CD4-positive, alpha-beta T cell treated with Interleukin-2 at 100 ng/mL for 4 hours (primary cell): ENCODE data around the gene MCCC1.
"Not testable (repeated sequence)": the region's sequence is repeated elsewhere in the genome, so short reads cannot be mapped to it uniquely, and the experiment has no call there.

Experiments
- DNase-seq: peaks from one replicate; pipeline ENCODE4 v3.0.0-alpha.2; 2020; ENCODE audit warnings: low spot score

The MCCC1 gene

DNA sequence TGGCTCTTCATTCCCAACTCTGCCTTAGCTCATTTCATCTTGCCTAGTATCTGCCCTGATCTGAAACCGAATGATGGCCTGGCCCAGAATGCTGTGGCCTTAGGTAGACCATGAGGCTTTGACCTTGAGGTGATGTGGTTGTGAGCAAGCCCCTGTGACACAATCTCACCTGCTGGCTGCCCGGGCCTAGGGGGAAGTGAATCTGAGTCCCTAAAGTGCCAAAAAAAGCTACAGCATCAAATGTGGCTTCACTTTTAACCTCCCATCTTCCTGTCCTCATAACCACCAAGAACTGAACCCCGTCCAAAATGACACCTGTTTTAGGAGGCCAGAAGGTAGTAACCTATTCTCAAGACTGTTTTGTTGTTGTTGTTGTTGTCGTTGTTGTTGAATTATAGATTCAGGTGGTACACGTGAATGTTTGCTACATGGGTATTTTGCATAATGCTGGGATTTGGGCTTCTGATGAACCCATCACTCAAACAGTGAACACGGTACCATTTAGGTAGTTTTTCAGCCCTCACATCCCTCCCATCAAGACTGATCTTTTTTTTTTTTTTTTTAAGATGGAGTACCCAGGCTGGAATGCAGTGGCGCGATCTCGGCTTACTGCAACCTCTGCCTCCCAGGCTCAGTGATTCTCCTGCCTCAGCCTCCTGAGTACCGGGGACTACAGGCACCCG, 54.6 kb downstream of the MCCC1 start:
- no peak for DNase-seq

DNA sequence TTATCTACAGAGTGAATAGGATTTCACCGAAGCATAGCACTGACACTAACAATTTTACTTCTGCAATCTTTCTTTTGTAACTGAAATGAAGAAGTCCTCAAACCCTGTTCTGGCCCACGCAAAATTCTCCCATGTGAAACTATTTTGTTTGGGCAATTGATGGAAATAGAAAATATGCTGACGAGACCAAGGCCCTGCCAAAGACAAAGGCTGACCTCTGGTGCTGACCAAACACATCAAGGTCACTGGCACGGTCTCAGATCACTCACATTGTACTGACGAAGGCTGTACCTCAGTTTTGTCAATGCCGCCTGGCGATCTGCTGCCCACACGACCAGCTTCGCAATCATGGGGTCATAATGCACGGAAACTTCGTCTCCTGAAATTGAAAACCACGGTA, 60.5 kb downstream of the MCCC1 start:
- no peak for DNase-seq

GRCh38 chr3:183038221-183038620, 61.1 kb downstream of the MCCC1 start:
- DNase-seq, result no peak

DNA sequence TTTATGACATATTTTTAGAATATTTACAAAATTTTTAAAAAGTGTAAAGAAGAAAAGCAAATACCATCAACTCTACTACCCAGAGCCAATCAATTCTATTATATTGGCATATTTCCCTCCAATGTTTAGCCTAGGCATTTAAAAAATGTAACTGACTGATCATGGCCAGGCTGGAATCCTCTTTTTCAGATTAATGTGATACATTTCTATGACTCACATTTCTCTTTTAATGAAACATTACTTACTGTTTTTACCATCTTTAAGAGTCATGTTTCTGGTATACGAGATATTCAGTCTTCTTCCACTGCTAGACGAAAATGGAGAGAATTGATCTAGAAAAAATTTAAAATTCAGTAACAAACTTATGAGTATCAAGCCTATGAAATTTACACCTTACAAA, 65.5 kb downstream of the MCCC1 start:
- no peak for DNase-seq

- no peak for DNase-seq
These were observed 66.3 kb downstream of the MCCC1 start for GRCh38 chr3:183032880-183033555.

DNA sequence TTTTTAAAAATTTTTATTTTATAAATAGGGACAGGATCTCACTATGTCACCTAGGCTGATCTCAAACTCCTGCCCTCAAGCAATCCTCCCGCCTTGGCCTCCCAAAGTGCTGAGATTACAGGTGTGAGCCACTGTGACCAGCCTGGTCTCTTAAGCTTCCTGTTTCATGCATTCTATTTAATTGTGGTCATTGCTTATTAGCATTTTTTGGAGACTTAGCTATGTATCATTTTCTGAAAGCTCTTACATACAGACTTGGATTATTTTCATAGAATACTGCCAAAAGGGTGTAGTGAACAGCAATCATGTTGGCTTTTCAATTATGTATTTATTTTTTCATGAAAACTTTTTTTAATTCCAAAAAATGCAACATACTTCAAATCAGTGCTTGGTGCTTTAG, 67.5 kb downstream of the MCCC1 start:
- no peak for DNase-seq

DNA sequence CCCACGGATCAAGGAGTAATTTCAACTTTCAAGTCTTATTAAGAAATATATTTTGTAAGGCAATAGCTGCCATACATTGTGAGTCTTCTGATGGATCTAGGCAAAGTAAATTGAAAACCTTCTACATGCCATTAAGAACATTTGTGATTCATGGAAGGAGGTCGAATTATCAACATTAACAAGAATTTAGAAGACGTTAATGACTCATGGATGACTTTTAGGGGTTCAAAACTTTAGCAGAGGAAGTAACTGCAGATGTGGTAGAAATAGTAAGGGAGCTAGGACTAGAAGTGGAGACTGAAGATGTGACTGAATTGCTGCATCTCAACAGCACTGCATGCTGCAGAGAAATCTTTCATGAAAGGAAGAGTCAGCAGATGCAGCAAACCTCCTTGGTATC, 70.9 kb downstream of the MCCC1 start:
- no peak for DNase-seq

DNA sequence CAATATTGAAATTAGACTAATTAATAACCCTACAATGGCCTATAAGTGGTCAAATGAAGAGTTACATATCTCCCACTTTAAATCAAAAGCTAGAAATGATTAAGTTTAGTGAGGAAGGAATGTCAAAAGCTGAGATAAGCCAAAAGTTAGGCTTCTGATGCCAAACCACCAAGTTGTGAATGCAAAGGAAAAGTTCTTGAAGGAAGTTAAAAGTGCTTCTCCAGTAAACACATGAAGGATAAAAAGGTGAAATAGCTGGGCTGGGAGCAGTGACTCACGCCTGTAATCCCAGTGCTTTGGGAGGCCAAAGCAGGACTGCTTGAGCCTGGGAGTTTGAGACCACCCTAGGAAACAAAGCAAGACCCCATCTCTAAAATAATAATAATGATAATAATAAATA, 72.0 kb downstream of the MCCC1 start:
- DNase-seq, result no peak

DNA sequence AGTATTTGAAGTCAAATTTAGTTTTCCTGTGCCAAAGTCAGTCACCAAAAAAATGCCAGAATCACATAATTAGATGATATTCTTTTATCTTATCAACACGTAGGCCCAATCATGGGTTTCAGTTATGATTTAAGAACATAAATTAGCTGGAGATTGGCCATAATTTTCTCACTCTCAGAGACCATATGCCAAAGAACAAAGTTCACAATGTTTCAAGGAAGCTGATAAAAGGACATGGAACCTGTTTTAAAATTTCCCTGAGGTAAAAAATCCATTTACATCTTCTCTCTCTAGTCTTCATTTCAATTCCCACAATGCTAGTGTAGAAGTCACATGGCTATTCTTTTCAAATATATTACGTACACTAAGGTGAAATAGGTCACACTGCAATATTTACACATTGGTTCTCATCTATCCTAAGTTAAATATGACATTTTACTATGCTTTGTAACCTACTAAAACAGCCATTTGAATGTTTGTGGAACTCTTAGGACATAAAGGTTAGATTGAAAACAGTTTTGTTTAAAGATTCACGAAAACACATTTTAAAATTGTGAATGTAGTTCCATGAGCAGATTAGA, 76.3 kb downstream of the MCCC1 start:
- no peak for DNase-seq

GRCh38 chr3:183018421-183019192, 80.7 kb downstream of the MCCC1 start:
- no peak for DNase-seq

- DNase-seq, result no peak
These were observed 84.1 kb downstream of the MCCC1 start for GRCh38 chr3:183015185-183015584.

DNA sequence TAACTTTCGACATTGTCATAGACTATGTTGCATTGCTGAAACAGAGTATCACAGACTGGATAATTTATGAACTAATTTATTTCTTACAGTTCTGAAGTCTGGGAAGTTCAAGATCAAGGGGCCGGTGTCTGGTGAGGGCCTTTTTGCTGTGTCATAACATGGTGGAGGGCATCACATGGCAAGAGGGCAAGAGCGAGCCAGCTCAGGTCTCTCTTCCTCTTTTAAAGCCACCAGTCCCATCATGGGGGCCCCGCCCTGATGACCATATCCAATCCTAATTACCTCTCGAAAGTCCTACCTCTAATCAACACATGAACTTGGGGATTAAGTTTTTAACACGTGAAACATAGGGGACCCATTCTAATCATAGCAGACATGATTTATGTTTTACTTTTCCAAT, 85.4 kb downstream of the MCCC1 start:
- no peak for DNase-seq

GRCh38 chr3:183013074-183013473, 86.2 kb downstream of the MCCC1 start:
- DNase-seq, result no peak

GRCh38 chr3:183008800-183009199, 90.5 kb downstream of the MCCC1 start:
- no peak for DNase-seq

DNA sequence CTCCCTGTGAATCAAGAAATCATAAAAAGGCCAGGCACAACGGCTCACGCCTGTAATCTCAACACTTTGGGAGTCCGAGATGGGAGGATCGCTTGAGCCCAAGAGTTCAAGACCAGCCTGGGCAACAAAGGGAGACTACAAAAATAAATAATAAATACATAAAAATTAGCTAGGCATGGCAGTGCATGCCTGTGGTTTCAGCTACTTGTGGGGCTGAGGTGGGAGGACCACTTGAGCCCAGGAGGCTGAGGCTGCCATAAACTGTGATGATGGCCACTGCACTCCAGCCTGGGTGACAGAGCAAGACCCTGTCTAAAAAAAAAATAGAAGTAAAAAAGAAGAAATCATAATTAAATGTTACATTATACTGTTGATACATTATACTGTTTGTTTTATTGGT, 91.0 kb downstream of the MCCC1 start:
- no peak for DNase-seq

GRCh38 chr3:183006396-183007002, 92.8 kb downstream of the MCCC1 start:
- DNase-seq, result no peak

DNA sequence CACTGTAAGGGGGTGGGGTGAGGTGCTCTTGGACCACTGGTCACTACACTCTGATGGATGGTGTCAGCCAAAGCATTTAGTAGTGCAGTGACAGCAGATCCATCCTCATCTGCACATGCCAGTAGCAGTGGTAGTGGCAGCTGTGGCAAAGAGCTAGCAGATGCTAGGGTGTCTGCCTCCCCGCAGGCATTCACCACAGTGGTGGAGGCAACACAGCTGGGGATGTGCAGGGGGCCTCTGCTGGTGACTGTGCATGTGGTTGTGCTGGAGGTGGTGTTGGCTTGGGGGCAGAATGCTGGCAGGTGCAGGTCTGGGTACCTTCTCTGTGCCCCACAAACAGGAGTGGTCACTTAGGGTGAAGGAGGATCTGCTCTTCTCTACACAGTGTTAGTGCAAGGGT, 99.5 kb downstream of the MCCC1 start:
- no peak for DNase-seq

DNA sequence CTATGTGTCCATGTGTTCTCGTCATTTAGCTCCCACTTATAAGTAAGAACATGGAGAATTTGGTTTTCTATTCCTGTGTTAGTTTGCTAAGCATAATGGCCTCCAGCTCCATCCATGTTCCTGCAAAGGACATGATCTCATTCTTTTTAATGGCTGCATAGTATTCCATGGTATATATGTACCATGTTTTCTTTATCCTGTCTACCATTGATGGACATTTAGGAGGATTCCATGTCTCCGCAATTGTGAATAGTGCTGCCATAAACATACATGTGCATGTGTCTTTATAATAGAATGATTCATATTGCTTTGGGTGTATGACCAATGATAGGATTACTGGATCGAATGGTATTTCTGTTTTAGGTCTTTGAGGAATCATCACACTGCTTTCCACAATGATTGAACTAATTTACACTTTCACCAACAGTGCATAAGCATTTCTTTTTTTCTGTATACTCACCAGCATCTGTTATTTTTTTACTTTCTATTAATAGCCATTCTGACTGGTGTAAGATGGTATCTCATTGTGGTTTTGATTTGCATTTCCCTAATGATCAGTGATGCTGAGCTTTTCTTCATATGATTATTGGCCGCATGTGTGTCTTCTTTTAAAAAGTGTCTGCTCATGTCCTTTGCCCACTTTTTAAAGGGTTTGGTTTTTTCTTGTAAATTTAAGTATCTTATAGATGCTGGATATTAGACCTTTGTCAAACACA, 105.7 kb downstream of the MCCC1 start:
- DNase-seq, result not testable (repeated sequence)

- DNase-seq, result no peak
These were observed 109.7 kb downstream of the MCCC1 start for GRCh38 chr3:182989566-182989965.

DNA sequence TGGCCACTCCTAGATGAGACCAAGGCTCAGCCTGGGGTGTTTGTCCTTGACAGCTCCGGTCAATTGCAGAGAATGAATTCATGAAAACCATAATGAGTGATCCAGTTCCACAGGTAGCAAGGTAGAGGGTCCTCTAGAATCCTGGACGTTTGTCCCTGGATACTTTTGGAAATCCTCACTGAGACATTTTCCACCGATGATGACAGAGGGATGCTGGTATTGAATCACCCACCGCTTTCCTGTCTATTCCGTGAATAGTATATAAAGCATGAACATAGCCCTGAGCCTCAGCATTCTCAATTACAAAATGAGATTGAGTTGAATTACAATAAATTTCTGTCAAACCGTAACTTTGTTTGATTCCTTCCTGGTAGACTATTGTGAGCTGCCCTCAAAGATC, 113.3 kb downstream of the MCCC1 start:
- DNase-seq, result no peak

DNA sequence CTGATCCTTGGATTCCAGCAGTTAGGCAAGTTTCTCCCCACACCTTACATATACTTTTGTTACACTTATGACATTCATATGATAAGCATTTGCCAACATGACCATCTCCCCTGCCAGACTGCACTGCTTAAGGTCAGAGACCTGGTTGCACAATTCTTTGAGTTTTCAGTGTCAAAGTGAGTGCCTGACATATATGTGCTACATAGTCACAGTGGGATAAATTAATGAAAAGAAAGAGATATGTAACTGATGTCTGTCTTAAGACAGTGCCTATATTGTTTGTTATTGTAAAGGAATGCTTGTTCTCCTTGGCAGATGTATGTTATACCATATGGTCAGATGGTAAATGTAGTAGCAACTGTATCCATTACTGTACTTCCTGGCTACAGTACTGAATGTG, 115.4 kb downstream of the MCCC1 start:
- DNase-seq, result no peak

DNA sequence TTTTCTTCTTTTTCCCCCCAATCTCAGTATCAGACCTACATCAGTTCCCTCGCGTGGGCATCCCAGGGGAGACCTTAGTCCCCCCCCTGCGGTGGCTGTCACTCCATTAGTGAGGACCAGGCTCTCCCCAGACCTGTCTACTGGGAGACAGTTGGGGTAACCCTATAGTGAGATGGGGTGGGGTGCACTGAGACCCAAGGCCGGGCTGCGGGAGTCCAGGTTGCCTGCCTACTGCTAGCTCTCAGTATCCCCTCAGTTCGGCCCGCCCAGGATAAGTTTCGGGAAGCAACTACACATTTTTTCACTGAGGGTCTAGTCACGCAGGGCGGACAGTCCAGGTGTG, 118.3 kb downstream of the MCCC1 start:
- no peak for DNase-seq
